K562 (cell line): ENCODE data around the gene ZNF138.

Source experiments
- CBFB ChIP-seq: sonication (generic); formaldehyde crosslinking; IDR thresholded peaks from 2 replicates; pipeline ENCODE4 v1.4.0; 2020; ENCODE audit warnings: mild to moderate bottlenecking, missing genetic modification reagents
- CHD2 ChIP-seq: IDR thresholded peaks from 2 replicates; pipeline ENCODE4 v1.6.1; 2011; ENCODE audit warnings: low read depth, low read length
- HNRNPH1 ChIP-seq: fragments of 200-400 bp; formaldehyde crosslinking; optimal IDR thresholded peaks from 2 replicates; pipeline ENCODE3; 2017; ENCODE audit warnings: low read depth, mild to moderate bottlenecking, low read length, moderate library complexity
- SNIP1 ChIP-seq: fragments of 450-650 bp; IDR thresholded peaks from 2 replicates; pipeline ENCODE4 v1.7.1; 2017; ENCODE audit warnings: low read depth, mild to moderate bottlenecking
- ZNF274 ChIP-seq: IDR thresholded peaks from 2 replicates; pipeline ENCODE4 v1.6.1; 2011; ENCODE audit warnings: low read depth, mild to moderate bottlenecking, low read length, moderate library complexity, borderline replicate concordance
- ZNF436 ChIP-seq: fragments of 250-450, 450-650 bp; sonication (Bioruptor Pico); formaldehyde crosslinking; IDR thresholded peaks from 2 replicates; pipeline ENCODE4 v1.7.0; 2020; ENCODE audit warnings: mild to moderate bottlenecking
- TF ChIP-seq, protein P1 (sequence below), 3 experiments: IDR thresholded peaks in 2 of 3; conservative IDR thresholded peaks in 1 of 3; 2 replicates each; pipeline ENCODE4 v1.5.1; 2011 to 2012; ENCODE audit warnings: low read length in 3 of 3, mild to moderate bottlenecking in 3 of 3, control low read depth in 2 of 3, improper control_type of control experiment in 1 of 3, inconsistent platforms in 1 of 3, low read depth in 1 of 3, mixed read lengths in 1 of 3, moderate library complexity in 1 of 3; ENCODE audit not compliant: insufficient read depth in 2 of 3
- TF ChIP-seq, protein P2 (sequence below): sonication (generic); formaldehyde crosslinking; IDR thresholded peaks from 2 replicates; pipeline ENCODE4 v1.8.0; 2022; ENCODE audit warnings: mild to moderate bottlenecking, missing genetic modification reagents, borderline replicate concordance
- TF ChIP-seq, protein P3 (sequence below): sonication (generic); formaldehyde crosslinking; IDR thresholded peaks from 2 replicates; pipeline ENCODE4 v1.9.0; 2022; ENCODE audit warnings: mild to moderate bottlenecking, missing genetic modification reagents

DNA sequence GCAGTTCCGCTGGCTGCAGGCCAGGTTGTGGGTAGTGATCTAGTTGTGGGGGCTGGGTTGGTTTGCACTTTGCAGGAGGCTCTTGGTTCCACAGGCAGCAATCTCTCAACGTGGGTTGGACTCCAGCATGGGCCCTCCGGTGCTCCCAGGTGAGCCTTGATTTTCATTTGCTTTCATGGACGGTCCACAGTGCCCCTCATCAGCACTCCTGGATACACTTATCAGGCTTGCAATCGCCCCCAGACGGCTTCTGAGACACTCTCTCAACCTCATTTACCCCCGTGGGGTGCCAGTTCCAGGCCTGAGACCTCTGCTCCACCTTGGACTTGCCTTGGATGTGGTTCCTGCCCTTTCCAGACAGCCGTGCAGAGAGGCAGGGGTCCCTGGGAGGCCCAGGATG, 77.5 kb downstream of the ZNF138 start:
- no peak for TF ChIP-seq CBFB (CRISPR knock-in tag)
- TF ChIP-seq HNRNPH1, result no peak
- TF ChIP-seq CHD2, result no peak
- TF ChIP-seq, protein P1, sequence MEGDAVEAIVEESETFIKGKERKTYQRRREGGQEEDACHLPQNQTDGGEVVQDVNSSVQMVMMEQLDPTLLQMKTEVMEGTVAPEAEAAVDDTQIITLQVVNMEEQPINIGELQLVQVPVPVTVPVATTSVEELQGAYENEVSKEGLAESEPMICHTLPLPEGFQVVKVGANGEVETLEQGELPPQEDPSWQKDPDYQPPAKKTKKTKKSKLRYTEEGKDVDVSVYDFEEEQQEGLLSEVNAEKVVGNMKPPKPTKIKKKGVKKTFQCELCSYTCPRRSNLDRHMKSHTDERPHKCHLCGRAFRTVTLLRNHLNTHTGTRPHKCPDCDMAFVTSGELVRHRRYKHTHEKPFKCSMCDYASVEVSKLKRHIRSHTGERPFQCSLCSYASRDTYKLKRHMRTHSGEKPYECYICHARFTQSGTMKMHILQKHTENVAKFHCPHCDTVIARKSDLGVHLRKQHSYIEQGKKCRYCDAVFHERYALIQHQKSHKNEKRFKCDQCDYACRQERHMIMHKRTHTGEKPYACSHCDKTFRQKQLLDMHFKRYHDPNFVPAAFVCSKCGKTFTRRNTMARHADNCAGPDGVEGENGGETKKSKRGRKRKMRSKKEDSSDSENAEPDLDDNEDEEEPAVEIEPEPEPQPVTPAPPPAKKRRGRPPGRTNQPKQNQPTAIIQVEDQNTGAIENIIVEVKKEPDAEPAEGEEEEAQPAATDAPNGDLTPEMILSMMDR (IDR thresholded peaks at IDR 0.05 in 2 of 3, conservative IDR thresholded peaks at IDR 0.05 in 1 of 3; ENCODE audit: insufficient read depth in 2 of 3, low read depth in 1 of 3, low read length in 3 of 3), result no peak
- TF ChIP-seq ZNF274, result no peak
- no peak for TF ChIP-seq ZNF436 (CRISPR knock-in tag)
- TF ChIP-seq, protein P2, sequence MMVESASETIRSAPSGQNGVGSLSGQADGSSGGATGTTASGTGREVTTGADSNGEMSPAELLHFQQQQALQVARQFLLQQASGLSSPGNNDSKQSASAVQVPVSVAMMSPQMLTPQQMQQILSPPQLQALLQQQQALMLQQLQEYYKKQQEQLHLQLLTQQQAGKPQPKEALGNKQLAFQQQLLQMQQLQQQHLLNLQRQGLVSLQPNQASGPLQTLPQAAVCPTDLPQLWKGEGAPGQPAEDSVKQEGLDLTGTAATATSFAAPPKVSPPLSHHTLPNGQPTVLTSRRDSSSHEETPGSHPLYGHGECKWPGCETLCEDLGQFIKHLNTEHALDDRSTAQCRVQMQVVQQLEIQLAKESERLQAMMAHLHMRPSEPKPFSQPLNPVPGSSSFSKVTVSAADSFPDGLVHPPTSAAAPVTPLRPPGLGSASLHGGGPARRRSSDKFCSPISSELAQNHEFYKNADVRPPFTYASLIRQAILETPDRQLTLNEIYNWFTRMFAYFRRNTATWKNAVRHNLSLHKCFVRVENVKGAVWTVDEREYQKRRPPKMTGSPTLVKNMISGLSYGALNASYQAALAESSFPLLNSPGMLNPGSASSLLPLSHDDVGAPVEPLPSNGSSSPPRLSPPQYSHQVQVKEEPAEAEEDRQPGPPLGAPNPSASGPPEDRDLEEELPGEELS (CRISPR knock-in tag), result no peak
- TF ChIP-seq, protein P3, sequence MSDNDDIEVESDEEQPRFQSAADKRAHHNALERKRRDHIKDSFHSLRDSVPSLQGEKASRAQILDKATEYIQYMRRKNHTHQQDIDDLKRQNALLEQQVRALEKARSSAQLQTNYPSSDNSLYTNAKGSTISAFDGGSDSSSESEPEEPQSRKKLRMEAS (CRISPR knock-in tag), result no peak
- no peak for TF ChIP-seq SNIP1
